Thyroid gland (tissue), 4 donors: Measurements from ENCODE around the gene RYR2.

Experiments
- POLR2A ChIP-seq, 2 donors: fragments of 450-650 bp; IDR thresholded peaks; one replicate each; pipeline ENCODE4 v1.6.1; 2017; ENCODE audit warnings: antibody characterized with exemption in 2 of 2, mild to moderate bottlenecking in 2 of 2, moderate library complexity in 1 of 2
- TF ChIP-seq, protein P1 (sequence below), 6 experiments: fragments of 200-600 bp in 3 of 6; fragments of 450-650 bp in 3 of 6; sonication (generic) in 3 of 6; IDR thresholded peaks; one replicate each; pipeline ENCODE4 v1.5.1; 2016 to 2019; ENCODE audit warnings: antibody characterized with exemption in 6 of 6, mild to moderate bottlenecking in 2 of 6, inconsistent platforms in 1 of 6, moderate library complexity in 1 of 6

DNA sequence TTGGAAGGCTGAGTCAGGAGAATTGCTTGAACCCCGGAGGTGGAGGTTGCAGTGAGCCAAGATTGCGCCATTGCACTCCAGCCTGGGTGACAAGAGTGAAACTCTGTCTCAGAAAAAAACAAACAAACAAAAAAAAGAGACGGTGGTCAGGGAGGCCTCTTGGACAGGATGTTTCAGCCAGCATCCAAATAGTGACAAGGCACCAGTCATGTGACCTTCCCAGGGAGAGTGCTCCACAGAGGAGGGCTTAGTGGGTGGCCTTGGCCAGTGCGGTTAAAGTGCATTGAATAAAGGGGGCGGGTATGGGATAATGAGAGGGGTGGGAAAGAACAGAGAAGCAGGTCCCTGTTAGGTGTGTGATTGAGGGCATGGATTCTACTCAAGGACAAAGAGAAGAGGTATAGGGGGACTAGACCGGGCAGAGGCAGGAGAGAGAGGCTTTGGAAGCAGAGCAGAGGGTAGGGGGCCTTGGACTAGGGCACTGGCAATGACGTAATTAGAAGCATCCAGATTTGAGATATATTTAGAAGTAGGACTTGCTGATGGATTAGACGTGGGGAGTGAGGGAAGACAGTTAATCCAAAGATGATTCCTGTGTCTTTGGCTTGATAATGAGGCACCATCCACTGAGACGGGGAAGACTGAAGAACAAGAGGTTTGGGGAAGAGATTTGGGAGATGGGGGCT lies 12.0 kb upstream of the RYR2 start:
- no peak for TF ChIP-seq POLR2A (IDR thresholded peaks at IDR 0.05)
- TF ChIP-seq, protein P1, sequence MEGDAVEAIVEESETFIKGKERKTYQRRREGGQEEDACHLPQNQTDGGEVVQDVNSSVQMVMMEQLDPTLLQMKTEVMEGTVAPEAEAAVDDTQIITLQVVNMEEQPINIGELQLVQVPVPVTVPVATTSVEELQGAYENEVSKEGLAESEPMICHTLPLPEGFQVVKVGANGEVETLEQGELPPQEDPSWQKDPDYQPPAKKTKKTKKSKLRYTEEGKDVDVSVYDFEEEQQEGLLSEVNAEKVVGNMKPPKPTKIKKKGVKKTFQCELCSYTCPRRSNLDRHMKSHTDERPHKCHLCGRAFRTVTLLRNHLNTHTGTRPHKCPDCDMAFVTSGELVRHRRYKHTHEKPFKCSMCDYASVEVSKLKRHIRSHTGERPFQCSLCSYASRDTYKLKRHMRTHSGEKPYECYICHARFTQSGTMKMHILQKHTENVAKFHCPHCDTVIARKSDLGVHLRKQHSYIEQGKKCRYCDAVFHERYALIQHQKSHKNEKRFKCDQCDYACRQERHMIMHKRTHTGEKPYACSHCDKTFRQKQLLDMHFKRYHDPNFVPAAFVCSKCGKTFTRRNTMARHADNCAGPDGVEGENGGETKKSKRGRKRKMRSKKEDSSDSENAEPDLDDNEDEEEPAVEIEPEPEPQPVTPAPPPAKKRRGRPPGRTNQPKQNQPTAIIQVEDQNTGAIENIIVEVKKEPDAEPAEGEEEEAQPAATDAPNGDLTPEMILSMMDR (IDR thresholded peaks at IDR 0.05): no peak
